ENCODE results near the gene CHCHD6.
A peak's percentile ranks its signal among the peaks of the same experiment; 100 is the strongest.

The CHCHD6 gene

DNA sequence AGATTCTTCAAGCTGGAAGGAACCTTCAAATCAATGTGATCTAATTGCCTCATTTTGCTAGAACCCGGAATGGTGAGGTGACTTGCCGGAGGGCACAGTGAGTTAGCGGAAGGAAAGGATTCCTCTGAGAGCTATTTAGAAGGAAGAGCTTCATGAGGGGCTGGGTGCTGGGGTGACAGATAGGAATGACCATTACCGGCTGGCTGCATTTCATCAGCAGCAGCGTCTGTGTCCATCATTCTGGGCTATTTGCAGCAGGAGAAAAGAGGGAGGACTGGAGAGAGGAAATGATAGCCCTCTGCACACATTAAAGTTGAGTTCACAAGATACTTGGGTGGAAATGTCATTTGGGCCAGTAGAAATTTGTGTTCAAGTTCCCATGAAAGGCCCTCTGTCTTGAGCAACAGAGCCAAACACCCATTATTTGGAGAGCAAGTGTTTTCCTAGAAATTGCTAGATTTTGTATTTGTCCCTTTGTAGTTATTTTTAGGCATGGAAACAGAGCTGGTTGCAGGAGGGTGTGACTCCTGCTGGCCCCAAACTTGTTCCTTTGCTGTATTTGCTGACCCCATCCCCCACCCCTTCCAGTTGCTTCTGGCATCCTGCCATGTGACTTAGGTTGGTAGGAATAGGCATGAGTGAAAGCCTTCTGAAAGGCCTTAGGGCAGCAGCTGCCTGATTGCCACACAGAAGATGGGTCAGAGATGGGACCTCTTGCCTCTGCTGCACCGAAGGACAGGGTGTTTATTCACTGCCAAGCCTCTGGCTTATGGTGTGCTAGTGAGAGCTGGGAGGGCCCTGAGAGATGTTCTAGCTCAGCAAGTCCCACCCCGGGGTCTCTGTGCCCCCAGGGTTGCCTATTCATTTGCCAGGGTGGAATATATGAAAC lies 191.4 kb downstream of the CHCHD6 start:
- ATAC-seq (no peak), DNase-seq (no peak)

DNA sequence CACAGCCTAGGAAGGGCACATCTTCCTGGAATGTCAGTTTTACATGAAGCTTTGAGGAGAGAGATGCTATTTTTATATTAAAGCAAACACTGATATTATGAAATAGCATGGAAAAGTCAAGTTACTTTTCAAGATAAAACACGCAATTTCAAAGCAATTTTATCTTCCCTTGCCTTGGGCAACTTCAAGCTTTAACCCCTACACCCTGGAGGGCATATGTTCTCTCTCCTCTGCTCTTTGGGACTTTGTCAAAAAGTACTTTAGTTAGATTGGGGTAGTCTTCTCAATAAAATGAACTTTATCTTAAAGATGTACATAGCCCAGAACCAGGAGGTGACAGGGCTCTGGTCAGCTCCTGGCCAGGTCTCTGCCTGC lies 192.0 kb downstream of the CHCHD6 start:
- ATAC-seq (no peak), DNase-seq (no peak)

DNA sequence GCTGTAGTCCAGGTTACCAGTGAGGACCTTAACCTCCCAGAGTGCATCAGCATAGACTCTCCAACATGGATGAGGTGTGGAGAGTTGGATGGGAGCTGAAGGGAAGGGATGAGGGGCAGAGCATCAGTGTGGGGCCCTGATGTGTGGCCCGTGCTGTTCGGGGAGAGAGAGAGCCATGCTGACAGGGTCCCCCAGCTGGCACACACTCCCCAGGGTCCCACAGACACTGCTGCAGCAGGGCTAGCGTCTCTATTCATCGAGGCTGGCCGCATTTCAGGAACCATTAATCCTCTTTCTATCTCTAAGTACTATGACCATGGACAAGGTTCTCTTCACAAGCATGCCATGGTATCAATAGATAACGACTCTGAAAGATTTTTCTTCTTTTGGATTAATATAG lies 192.9 kb downstream of the CHCHD6 start:
- DNase-seq (no peak), ATAC-seq (no peak)

DNA sequence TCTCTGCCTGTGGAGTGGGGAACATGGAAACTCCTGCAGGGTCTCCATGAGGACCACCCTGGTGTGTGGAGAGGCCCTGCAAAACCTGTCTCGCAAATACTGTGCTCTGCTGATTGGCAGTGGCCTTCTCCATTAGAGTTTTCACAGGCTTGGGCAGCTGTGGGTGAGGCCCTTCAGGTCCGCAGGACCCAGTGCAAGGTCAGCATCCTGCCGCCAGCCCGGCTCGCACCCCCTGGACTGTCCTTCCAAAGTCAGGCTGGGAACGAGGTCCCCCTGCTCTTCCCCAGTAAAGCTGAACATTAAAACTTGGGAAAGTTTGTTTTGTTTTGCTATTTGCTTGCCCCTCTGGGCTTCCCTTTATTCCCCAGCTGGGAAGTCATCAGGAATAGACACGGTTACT lies 193.9 kb downstream of the CHCHD6 start:
- no peak for ATAC-seq

DNA sequence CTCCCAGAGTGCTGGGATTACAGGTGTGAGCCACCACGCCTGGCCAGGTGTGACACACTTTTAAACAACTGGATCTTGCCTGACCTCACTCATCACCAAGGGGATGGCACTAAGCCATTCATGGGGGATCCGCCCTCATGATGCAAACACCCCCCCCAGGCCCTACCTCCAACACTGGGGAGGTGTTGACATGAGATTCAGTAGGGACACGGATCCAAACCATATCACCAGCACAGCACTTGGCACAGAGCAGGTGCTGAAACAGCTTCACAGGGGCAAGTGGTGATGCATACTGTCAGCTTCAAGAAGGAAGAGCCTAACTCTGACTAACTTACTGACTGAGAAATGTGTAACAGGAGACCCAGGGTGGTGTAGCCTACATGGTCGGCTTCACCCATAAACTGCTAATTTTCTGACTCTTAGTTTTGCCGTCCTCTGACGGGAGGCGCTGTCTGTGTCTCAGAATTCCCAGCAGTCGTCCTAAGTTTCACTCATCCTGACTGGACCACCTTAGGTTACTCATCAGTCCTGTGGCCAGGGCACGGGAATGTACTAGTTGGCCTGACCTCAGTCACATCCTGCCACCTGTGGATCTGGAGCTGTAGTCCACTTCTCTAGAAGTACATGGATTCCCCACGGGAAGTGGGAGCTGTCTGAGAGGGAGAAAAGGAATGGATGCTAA lies 197.0 kb downstream of the CHCHD6 start:
- DNase-seq, result no peak
- ATAC-seq, result no peak

More for the DNA sequence above, 193.9 kb downstream of the CHCHD6 start:
- DNase-seq, result no peak

DNA sequence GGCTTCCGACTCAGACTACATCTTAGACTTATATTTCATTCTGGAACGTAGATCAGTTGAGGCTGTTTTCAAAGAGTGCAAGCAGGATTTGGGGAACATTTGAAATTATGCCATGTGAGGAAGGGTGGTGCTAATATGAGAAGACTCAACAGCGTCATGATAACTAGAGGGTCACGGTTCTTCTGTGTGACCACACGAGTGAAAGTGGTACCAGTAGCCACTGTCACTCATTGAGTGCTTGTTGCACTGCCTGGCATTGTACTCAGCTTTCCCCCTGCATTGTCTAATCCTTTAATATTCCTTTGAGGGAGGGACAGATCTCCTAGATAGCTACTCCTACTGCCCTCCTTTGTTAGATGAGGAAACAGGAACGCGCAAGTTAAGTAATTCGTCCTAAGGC lies 197.6 kb downstream of the CHCHD6 start:
- DNase-seq (no peak), ATAC-seq (no peak)

DNA sequence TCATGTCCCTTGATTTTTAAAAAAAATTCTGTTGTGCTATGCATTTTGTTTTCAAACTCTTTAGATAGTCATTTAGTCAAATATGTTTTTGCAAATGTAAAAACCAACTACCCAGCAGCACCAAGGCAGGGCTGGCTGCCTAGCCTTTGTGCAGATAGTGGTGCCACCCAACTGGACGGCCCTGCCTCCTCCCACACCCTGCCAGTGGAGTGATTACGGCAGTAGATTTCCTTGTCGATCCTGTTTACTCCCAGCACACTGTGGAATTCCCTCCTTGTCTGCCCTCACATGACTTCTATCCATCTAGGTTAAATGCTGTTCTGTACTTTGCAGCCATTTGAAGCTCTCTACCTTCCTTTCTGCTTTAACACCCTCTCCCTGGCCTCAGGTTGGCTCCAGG lies 199.5 kb downstream of the CHCHD6 start:
- DNase-seq (no peak), ATAC-seq (no peak)

DNA sequence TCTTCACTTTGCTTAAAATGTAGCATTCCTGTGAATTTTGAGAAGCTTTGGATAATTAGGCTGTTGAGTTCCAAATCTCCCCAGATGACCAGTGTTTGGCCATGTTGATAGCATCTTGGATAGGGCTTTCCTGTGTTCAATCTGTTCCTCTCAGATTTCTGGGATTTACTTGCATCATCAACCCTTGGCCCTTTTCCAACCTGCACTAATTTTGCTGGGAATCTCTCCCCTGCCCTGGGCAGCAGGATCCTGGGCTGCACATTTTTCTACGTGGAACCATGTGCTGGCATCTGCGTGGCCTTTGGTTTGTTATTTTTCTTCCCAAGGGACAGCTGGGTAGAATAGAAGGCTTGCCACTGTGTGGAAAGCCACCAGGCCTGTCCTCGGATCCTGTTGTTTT lies 203.5 kb downstream of the CHCHD6 start:
- no peak for DNase-seq
- no peak for ATAC-seq

DNA sequence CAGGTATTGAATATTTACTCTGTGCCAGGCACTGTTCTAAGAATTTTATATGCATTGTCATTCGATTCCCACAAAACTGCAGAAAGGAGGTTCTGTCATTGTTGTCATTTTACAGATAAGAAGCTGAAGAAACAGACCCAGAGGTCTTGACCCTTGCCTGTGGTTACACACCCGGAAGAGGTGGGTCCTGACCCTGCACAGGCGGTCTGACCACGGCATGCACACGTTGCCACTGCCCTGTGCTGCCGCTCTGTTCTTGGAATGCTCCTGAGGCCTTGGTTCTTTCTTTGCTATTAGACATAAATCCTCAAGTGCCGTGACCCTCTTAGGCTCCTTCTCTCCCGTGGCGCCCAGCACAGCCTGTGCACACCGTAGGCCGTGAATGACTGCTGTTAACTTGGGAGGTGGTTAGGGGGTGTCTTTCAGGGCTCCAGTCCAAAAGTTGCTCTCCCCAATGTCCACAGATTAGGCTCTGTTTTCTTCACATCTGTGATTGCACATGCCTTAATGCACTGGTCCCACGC lies 204.8 kb downstream of the CHCHD6 start:
- no peak for ATAC-seq
- DNase-seq, result no peak

DNA sequence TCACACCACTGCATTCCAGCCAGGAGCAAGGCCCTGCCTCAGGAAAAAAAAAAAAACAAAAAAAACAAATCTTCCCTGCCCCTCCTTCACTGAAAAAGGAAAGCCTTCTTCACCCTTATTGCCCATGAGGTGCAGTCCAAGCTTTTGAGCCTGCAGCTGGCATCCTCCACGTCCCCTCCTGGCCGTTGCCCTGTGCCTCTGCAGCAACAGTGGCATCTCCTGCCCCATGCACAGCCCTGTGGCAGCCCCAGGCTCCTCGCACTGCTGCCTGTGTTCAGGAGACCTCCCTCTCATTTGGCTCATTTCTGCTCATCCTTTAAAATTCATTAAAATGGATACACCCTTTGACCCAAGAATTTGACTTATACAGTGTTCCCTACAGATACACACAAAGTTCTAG lies 206.2 kb downstream of the CHCHD6 start:
- ATAC-seq (no peak), DNase-seq (no peak)

DNA sequence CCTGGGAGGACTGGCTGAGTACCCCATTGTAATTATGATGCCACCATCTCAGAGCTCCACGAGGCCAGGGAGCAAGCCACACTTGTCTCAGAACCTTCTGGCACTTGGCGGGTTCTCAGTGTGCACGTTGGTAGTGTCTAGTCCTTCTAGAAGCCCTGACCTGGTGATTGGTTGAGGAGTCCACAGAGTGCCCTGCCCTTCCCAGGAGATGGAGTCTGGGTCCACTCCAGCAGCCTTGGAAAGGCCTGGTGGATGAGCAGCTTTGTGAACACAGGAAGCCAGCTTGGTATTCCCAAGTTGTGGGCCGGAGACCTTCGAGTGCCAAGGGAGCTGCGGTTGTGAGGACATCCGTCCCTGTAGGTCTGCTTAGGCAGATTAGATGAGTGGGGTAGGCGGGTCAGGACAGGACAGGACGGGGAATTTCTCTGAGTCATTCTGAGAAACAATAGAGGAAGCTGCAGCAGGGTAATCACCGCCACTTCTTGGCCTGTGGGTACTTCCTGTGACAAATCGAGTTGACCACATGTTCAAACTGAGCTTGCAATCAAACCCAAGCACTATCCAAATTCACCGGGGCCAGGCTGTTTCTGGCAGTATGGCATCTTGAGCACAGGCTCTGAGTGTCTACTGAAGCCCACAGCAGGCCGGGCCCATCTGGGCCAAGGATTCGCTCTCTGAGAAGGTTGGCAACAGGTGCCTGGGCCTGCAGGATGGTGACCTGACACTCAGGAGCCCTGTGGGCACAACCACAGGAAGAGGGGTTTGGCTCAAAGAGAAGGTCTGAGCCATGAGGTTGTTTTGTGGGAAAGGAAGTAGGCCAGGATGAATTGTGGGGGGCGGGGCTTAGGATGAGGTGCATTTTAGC lies 207.4 kb downstream of the CHCHD6 start:
- ATAC-seq, result peak; percentile 94
- DNase-seq, result peak; percentile 75

DNA sequence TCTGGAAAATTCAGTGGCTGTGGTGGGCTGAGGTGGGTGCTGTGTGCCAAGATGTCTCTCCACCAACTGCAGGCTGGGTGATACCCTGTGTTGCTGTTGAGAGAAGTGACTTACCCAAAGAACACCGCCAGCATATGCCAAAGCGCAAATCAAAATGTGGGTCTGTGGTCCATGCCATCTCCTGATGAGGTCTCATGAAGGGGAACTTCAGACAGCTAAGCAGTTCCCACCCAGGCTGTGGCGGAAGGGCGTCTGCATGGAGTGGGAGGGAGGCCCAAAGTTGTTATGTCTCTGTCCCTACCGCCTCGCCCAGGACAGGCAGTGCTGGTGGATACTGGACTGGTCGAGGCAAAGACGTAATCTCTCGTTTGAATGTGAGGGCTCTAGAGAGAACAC lies 208.0 kb downstream of the CHCHD6 start:
- no peak for DNase-seq
- no peak for ATAC-seq

DNA sequence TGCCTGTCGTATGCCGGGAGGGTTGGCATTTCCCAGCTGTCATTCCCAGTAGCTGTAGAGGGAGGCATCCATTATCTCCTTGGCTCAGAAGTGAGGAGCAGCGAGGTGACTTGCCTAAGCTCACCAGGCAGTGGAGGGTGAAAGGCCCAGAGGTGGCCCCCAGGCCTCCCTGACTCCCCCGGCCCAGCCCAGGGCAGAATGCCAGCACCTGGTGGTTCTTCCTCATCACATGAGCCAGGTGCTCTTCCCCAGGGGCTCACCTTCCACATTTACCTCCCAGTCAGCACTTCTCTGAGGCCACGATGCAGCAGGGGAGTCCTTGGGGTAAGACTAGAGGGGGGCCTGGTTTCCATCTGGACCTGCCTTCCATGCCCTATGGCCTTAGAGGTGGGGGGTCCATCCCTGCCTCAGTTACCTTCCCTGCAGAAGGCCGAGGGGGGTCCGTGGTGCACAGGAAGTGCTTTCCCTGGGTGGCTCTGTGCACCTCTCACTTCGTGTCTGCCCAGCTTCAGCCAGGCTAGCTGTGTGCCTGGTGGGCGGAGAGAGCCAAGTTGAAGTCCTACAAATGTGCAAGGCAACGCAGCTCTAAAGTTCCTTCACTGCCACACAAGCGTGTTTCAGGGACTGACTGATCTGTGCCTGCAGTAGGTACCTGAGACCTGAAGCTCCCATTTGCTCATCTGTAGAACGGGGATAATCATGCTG lies 208.6 kb downstream of the CHCHD6 start:
- DNase-seq (no peak), ATAC-seq (no peak)

DNA sequence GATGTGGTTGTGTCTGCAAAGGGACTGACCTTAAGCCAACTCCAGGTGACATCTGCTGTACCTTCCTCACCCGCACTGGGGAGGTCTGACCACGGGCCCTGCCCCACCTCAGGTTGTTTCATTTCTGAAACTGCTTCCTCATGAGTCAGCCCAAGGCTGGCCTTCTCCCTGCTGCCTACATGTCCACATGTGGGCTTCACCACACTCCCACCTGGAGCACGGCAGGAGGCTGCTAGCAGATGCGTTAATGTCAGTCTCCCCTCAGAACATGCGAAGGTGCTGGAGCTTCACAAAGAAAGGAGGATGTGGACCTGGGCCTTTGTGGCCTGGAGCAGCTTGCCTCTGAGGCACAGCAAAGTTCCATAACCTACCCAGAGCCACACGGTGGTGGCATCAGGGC lies 209.5 kb downstream of the CHCHD6 start:
- DNase-seq (peak; percentile 41), ATAC-seq (peak; percentile 17)

DNA sequence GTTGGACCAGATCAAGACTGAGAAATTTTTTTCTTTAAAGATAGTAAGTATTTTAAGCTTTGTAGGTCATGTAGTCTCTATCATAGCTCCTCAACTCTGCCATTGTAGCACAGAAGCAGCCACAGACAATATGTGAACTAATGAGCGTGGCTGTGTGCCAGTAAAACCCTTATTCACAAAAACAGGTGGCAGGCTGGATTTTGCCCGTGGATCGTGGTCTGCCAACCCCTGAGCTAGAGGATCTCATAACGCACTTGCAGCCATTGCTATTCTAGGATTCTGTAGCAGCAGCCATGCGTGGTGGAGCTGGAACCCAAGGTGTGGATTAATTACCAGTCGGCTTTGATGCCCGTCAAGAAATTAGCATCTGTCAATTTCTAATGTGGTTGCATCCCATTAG lies 210.2 kb downstream of the CHCHD6 start:
- DNase-seq (no peak), ATAC-seq (no peak)

DNA sequence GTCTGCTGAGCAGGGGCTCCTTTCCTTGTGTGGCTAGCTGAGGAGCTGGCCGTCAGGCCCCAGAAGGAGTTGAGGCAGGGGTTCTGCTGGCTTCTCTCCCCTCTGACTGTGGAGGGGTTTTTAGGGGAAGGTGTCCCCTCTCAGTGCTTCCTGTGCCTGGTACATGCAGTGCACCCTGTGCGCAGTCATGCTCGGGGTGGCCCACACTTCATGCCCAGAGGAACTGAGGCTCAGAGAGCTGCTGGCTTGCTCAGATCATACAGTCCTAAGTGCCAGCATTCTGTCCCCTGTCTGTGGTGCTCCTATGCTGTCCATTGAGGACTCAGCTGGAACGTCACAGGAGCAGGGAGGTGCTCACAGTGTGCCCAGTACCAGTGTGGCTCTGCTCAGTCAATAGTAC lies 211.0 kb downstream of the CHCHD6 start:
- no peak for DNase-seq

DNA sequence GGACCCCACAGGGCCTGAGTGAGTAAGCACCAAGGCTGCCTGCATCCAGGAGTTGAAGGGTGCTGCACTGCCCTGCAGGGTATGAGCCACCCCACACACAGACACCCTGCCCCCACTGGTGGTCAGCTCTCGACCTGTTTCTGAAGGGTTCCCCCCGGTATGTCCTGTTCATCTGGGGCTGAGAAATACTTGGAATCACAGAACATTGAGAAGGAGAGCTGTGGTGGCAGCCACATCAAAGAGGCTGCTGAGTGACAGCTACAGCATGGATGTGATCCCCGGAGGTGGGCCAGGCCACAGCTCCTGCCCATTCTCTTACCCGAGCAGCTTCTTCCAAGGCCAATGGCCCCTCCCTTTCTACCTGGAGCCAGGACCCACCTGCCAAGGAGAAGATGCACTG lies 212.5 kb downstream of the CHCHD6 start:
- DNase-seq (no peak), ATAC-seq (no peak)

More for the DNA sequence above, 211.0 kb downstream of the CHCHD6 start:
- no peak for ATAC-seq

DNA sequence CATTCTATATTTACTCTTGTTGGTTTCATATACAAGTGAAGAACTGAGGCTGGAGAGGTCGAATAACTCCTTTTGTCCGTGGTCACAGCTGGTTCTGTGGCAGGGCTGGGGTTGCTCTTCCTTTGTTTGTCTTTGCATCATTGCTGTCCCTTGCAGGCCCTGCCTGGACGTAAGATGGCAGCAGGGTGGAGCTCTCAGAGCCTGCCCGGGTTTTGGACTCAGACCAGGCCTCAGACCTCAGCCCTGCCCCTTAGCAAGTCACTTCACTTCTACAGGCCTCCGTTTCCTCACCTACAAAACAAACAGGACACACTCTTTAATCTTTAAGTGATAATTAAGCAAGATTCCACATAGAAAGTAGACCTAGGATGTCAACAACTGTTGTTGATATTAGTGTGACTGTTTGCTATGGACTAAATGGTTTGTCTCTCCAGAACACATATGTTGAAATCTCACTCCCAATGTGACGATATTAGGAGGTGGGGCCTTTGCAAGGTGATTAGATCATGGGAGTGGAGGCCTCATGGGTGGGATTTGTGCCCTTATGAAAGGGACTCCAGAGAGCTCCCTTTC lies 213.3 kb downstream of the CHCHD6 start:
- ATAC-seq, result no peak

DNA sequence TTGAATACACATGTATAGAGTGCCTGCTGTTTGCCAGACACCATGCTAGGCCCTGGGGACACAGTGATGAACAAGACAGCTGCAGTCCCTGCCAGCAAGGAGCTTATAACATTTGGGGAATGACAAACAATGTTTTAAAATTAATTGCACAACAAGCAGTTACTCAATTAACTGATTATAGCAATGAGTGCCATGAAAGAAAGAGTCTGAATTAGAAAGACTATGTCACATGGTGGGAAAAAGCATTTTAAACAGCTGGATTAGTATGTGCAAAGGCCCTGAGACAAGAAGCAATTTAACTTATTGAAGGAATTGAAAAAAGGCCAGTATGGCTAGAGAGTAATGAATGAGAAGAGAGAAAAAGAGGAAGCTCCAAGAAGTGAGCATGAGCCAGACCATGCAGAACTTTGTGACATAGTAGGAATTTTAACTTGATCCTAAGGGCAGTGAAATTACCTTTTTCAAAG lies 214.3 kb downstream of the CHCHD6 start:
- ATAC-seq (no peak), DNase-seq (no peak)

More for the DNA sequence above, 213.3 kb downstream of the CHCHD6 start:
- no peak for DNase-seq

DNA sequence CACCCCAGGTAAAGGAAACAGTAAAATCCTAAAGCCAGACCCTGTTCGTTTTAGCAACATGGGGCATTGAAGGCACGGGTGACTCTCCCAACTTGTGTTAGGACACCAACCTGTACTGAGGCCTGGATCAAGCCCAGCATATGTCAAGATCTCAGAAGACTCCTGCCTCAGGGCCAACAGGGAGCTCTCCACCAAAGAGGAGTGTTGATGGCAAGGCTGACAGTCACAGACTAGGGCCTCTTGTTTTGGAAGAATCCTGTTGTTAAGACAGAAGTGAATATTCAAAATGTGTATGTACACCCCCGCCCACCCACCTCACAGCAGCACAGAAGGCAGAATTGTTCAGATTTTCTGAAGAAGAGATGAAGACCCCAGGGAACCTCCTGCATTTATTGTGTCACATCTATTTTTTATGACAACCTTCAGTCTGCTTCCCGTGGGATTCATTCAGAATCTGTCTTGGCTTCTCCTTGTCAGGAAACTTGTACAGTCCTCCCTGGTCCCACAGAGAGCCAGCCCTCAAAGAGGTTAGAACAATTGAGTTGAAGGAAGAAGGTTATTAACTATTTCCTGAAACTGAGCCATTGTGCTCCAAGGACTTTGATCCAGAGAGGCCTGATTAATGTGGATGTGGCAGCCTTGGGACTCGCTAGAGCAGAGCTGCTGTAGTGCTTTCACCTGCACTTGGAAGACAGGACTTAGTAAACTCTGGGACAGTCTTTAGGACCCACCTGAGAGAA lies 217.2 kb downstream of the CHCHD6 start:
- no peak for ATAC-seq

DNA sequence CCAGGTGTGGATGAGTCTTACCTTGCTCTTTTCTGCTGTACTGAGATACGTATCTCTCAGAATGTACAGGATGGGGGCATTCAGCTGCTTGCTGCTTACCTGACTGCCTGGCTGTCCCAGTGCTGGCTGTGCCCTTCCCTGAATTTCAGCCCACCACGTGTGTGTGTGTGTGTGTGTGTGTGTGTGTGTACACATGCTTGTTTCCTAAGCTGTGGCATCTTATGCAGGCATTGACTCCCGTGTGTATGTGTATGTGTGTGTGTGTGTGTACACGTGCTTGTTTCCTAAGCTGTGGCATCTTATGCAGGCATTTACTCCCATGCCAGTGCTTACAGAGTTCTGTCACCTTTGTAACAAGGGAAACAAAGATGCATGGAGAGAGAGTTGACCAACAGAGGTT lies 218.4 kb downstream of the CHCHD6 start:
- ATAC-seq (no peak), DNase-seq (no peak)

More for the DNA sequence above, 217.2 kb downstream of the CHCHD6 start:
- DNase-seq, result no peak
